ENCODE measurements around the gene CEP72. TPM values are rescaled to one million over a fixed set of nuclear protein-coding genes. Genes with fewer than 3 reads are reported as not detected.

Gene CEP72
- total and polyA plus RNA-seq, 5 donors from 2014 or later, result 3.2 to 12.3 (median 3.8) TPM

DNA sequence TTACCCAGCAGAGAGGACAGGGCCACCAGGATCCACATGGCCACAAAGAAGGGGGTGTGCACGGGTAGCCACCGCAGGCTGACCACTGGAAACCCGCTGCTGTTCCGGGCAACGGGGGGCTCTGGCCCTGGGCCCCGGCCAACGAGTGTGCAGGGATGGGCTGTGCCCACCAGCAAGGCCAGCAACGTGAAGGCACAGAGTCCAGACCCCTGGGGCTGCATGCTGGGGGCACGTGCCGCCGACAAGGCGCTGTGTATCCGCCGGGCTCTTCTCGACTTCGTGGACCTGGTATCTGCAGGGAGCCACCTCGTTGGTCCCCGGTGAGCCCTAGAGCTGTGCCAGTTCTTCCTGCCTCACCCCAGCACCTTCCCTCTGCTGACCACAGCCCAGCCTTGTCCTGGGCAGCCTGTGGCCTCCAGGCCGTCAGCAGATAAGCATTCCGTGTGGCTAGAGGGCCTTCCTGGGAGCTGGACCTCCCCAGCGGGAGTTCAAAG is 42.2 kb upstream of the CEP72 start:
- Mint-ChIP-seq H3K27ac (no peak overlapping the region), H3K27me3 (peaks cover 25% of the 10 kb centered on the region), H3K4me3 (no peak overlapping the region), H3K4me1 (peaks cover 0 to 5% (median 0%) of the 10 kb centered on the region in 4 donors), H3K9me3 (peaks cover 0 to 4% (median 0%) of the 10 kb centered on the region in 7 donors), H3K36me3 (no peaks in the 10 kb centered on the region)
- DNase-seq (no peak), ATAC-seq (ENCODE audit: low read depth in 2 of 2) (no peak)
- H3K27ac ChIP-seq (ENCODE audit: insufficient read depth, low read length, poor library complexity, severe bottlenecking), result no peak overlapping the region
- no peaks in the 10 kb centered on the region for H3K4me1 ChIP-seq (ENCODE audit: control insufficient read depth, insufficient read depth, low read length, poor library complexity, severe bottlenecking)
- no peaks in the 10 kb centered on the region for H3K27me3 ChIP-seq (ENCODE audit: control insufficient read depth, insufficient read depth, low read length)
- H3K36me3 ChIP-seq (ENCODE audit: control insufficient read depth, insufficient read depth, low read length), result no peaks in the 10 kb centered on the region
- H3K4me3 ChIP-seq (ENCODE audit: low read depth, low read length), result no peak overlapping the region
- H3K9me3 ChIP-seq (ENCODE audit: control insufficient read depth in 2 of 2, low read length in 2 of 2), result no peaks in the 10 kb centered on the region

- Mint-ChIP-seq H3K9me3 (peaks cover 0 to 9% (median 4%) of the 10 kb centered on the region in 7 donors), H3K4me3 (no peak overlapping the region), H3K4me1 (peaks cover 0 to 5% (median 0%) of the 10 kb centered on the region in 4 donors), H3K27me3 (peaks cover 25% of the 10 kb centered on the region), H3K27ac (no peak overlapping the region), H3K36me3 (no peaks in the 10 kb centered on the region)
- Histone ChIP-seq H3K27ac (ENCODE audit: insufficient read depth, low read length, poor library complexity, severe bottlenecking) (no peak overlapping the region), H3K4me3 (ENCODE audit: low read depth, low read length) (no peak overlapping the region), H3K27me3 (ENCODE audit: control insufficient read depth, insufficient read depth, low read length) (no peaks in the 10 kb centered on the region), H3K36me3 (ENCODE audit: control insufficient read depth, insufficient read depth, low read length) (no peaks in the 10 kb centered on the region), H3K9me3 (ENCODE audit: control insufficient read depth in 2 of 2, low read length in 2 of 2) (peaks cover 0 to 3% of the 10 kb centered on the region in 2 experiments), H3K4me1 (ENCODE audit: control insufficient read depth, insufficient read depth, low read length, poor library complexity, severe bottlenecking) (no peaks in the 10 kb centered on the region)
- DNase-seq (no peak), ATAC-seq (ENCODE audit: low read depth in 2 of 2) (no peak)
These were observed 41.7 kb upstream of the CEP72 start for GRCh38 chr5:570446-570845.

- Mint-ChIP-seq H3K9me3 (peaks cover 1 to 14% (median 8%) of the 10 kb centered on the region in 7 donors), H3K36me3 (no peaks in the 10 kb centered on the region), H3K27me3 (peaks cover 28% of the 10 kb centered on the region), H3K4me3 (no peak overlapping the region), H3K4me1 (peaks cover 0 to 5% (median 0%) of the 10 kb centered on the region in 4 donors), H3K27ac (no peak overlapping the region)
- H3K4me3 ChIP-seq (ENCODE audit: low read depth, low read length), result no peak overlapping the region
- no peaks in the 10 kb centered on the region for H3K4me1 ChIP-seq (ENCODE audit: control insufficient read depth, insufficient read depth, low read length, poor library complexity, severe bottlenecking)
- no peak for ATAC-seq (ENCODE audit: low read depth in 2 of 2)
- H3K27ac ChIP-seq (ENCODE audit: insufficient read depth, low read length, poor library complexity, severe bottlenecking), result no peak overlapping the region
- no peaks in the 10 kb centered on the region for H3K36me3 ChIP-seq (ENCODE audit: control insufficient read depth, insufficient read depth, low read length)
- no peak for DNase-seq
- H3K27me3 ChIP-seq (ENCODE audit: control insufficient read depth, insufficient read depth, low read length), result peaks cover 2% of the 10 kb centered on the region
- peaks cover 2 to 7% of the 10 kb centered on the region in 2 experiments for H3K9me3 ChIP-seq (ENCODE audit: control insufficient read depth in 2 of 2, low read length in 2 of 2)
These were observed 41.3 kb upstream of the CEP72 start for GRCh38 chr5:570886-571285.

- DNase-seq, result no peak
- Mint-ChIP-seq H3K4me3 (no peak overlapping the region), H3K36me3 (no peaks in the 10 kb centered on the region), H3K27me3 (peaks cover 24% of the 10 kb centered on the region), H3K4me1 (peaks cover 0 to 5% (median 0%) of the 10 kb centered on the region in 4 donors), H3K9me3 (peaks cover 1 to 18% (median 9%) of the 10 kb centered on the region in 7 donors), H3K27ac (no peak overlapping the region)
- Histone ChIP-seq H3K27ac (ENCODE audit: insufficient read depth, low read length, poor library complexity, severe bottlenecking) (no peak overlapping the region), H3K9me3 (ENCODE audit: control insufficient read depth in 2 of 2, low read length in 2 of 2) (peaks cover 9 to 10% of the 10 kb centered on the region in 2 experiments), H3K36me3 (ENCODE audit: control insufficient read depth, insufficient read depth, low read length) (no peaks in the 10 kb centered on the region), H3K27me3 (ENCODE audit: control insufficient read depth, insufficient read depth, low read length) (peaks cover 7% of the 10 kb centered on the region), H3K4me3 (ENCODE audit: low read depth, low read length) (no peak overlapping the region), H3K4me1 (ENCODE audit: control insufficient read depth, insufficient read depth, low read length, poor library complexity, severe bottlenecking) (no peaks in the 10 kb centered on the region)
- ATAC-seq (ENCODE audit: low read depth in 2 of 2), result no peak
These were observed 40.3 kb upstream of the CEP72 start for GRCh38 chr5:571791-572190.

GRCh38 chr5:572398-573019 is 39.6 kb upstream of the CEP72 start:
- no peak overlapping the region for H3K4me3 ChIP-seq (ENCODE audit: low read depth, low read length)

GRCh38 chr5:573206-573605 is 38.9 kb upstream of the CEP72 start:
- Histone ChIP-seq H3K27me3 (ENCODE audit: control insufficient read depth, insufficient read depth, low read length) (peaks cover 7% of the 10 kb centered on the region), H3K27ac (ENCODE audit: insufficient read depth, low read length, poor library complexity, severe bottlenecking) (no peak overlapping the region), H3K36me3 (ENCODE audit: control insufficient read depth, insufficient read depth, low read length) (no peaks in the 10 kb centered on the region), H3K9me3 (ENCODE audit: control insufficient read depth in 2 of 2, low read length in 2 of 2) (peaks cover 11 to 17% of the 10 kb centered on the region in 2 experiments), H3K4me3 (ENCODE audit: low read depth, low read length) (no peak overlapping the region), H3K4me1 (ENCODE audit: control insufficient read depth, insufficient read depth, low read length, poor library complexity, severe bottlenecking) (no peaks in the 10 kb centered on the region)
- Mint-ChIP-seq H3K9me3 (peaks cover 1 to 26% (median 9%) of the 10 kb centered on the region in 7 donors), H3K27me3 (peaks cover 21% of the 10 kb centered on the region), H3K4me1 (no peaks in the 10 kb centered on the region), H3K27ac (no peak overlapping the region), H3K36me3 (no peaks in the 10 kb centered on the region), H3K4me3 (no peak overlapping the region)
- DNase-seq (no peak), ATAC-seq (ENCODE audit: low read depth in 2 of 2) (no peak)

More at GRCh38 chr5:572398-573019, 39.6 kb upstream of the CEP72 start:
- Mint-ChIP-seq H3K36me3 (no peaks in the 10 kb centered on the region), H3K4me1 (no peaks in the 10 kb centered on the region), H3K27me3 (peaks cover 17% of the 10 kb centered on the region), H3K27ac (no peak overlapping the region), H3K9me3 (peaks cover 1 to 24% (median 9%) of the 10 kb centered on the region in 7 donors), H3K4me3 (no peak overlapping the region)
- Histone ChIP-seq H3K27me3 (ENCODE audit: control insufficient read depth, insufficient read depth, low read length) (peaks cover 7% of the 10 kb centered on the region), H3K4me1 (ENCODE audit: control insufficient read depth, insufficient read depth, low read length, poor library complexity, severe bottlenecking) (no peaks in the 10 kb centered on the region), H3K9me3 (ENCODE audit: control insufficient read depth in 2 of 2, low read length in 2 of 2) (peaks cover 11 to 14% of the 10 kb centered on the region in 2 experiments), H3K27ac (ENCODE audit: insufficient read depth, low read length, poor library complexity, severe bottlenecking) (no peak overlapping the region), H3K36me3 (ENCODE audit: control insufficient read depth, insufficient read depth, low read length) (no peaks in the 10 kb centered on the region)
- DNase-seq, result no peak
- no peak for ATAC-seq (ENCODE audit: low read depth in 2 of 2)

DNA sequence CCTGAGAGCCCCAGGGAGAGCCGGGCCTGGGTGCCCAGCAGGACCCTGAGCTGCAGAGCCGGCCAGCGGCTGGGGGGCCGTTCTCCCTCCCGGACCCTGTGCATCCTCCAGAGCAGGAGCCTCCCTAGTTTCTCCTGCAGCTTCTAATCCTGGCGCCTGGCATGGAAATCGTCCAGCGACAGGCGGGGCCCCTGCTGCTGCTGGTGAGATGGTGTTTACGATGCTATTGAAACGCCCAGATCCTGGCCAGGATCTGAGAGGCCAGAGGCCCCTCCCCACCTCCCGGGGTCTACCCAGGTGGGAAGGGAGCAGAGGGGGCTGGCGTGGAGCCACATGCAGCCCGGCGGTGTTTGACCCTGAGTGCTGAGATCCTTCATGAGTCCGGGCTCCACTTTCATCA is 38.2 kb upstream of the CEP72 start:
- DNase-seq, result no peak
- no peak overlapping the region for H3K27ac ChIP-seq (ENCODE audit: insufficient read depth, low read length, poor library complexity, severe bottlenecking)
- peaks cover 1 to 28% (median 10%) of the 10 kb centered on the region in 7 donors for H3K9me3 Mint-ChIP-seq
- no peak overlapping the region for H3K4me3 Mint-ChIP-seq
- H3K4me3 ChIP-seq (ENCODE audit: low read depth, low read length), result no peak overlapping the region
- no peak overlapping the region for H3K27ac Mint-ChIP-seq
- no peak for ATAC-seq (ENCODE audit: low read depth in 2 of 2)
- H3K27me3 Mint-ChIP-seq, result peaks cover 28% of the 10 kb centered on the region
- H3K36me3 Mint-ChIP-seq, result no peaks in the 10 kb centered on the region
- H3K36me3 ChIP-seq (ENCODE audit: control insufficient read depth, insufficient read depth, low read length), result no peaks in the 10 kb centered on the region
- no peaks in the 10 kb centered on the region for H3K4me1 ChIP-seq (ENCODE audit: control insufficient read depth, insufficient read depth, low read length, poor library complexity, severe bottlenecking)
- H3K9me3 ChIP-seq (ENCODE audit: control insufficient read depth in 2 of 2, low read length in 2 of 2), result peaks cover 11 to 17% of the 10 kb centered on the region in 2 experiments
- peaks cover 10% of the 10 kb centered on the region for H3K27me3 ChIP-seq (ENCODE audit: control insufficient read depth, insufficient read depth, low read length)
- H3K4me1 Mint-ChIP-seq, result no peaks in the 10 kb centered on the region

DNA sequence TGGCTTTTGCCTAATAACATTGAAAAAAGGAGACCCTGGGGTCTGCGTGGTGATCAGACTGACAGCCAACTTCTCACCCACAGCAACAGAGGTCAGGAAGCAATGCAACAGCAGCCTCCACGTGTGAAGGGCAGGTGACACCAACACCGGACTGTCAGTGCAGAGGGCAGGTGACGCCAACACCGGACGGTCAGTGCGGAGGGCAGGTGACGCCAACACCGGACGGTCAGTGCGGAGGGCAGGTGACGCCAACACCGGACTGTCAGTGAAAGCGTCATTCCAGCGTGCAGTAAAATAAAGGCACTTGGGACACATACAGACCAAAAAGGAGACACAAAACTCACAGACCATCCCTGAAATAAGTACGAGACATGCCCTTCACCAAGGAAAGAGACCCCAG is 37.2 kb upstream of the CEP72 start:
- H3K4me3 Mint-ChIP-seq, result no peak overlapping the region
- Histone ChIP-seq H3K27me3 (ENCODE audit: control insufficient read depth, insufficient read depth, low read length) (peaks cover 10% of the 10 kb centered on the region), H3K27ac (ENCODE audit: insufficient read depth, low read length, poor library complexity, severe bottlenecking) (no peak overlapping the region), H3K4me1 (ENCODE audit: control insufficient read depth, insufficient read depth, low read length, poor library complexity, severe bottlenecking) (no peaks in the 10 kb centered on the region), H3K9me3 (ENCODE audit: control insufficient read depth in 2 of 2, low read length in 2 of 2) (peaks cover 11 to 17% of the 10 kb centered on the region in 2 experiments), H3K36me3 (ENCODE audit: control insufficient read depth, insufficient read depth, low read length) (no peaks in the 10 kb centered on the region), H3K4me3 (ENCODE audit: low read depth, low read length) (no peak overlapping the region)
- no peaks in the 10 kb centered on the region for H3K4me1 Mint-ChIP-seq
- H3K36me3 Mint-ChIP-seq, result no peaks in the 10 kb centered on the region
- no peak overlapping the region for H3K27ac Mint-ChIP-seq
- H3K27me3 Mint-ChIP-seq, result peaks cover 34% of the 10 kb centered on the region
- DNase-seq (no peak), ATAC-seq (ENCODE audit: low read depth in 2 of 2) (no peak)
- peaks cover 2 to 28% (median 10%) of the 10 kb centered on the region in 7 donors for H3K9me3 Mint-ChIP-seq

Data from CD4-positive, CD25-positive, alpha-beta regulatory T cell (primary cell).